Ectodermal cell (in vitro differentiated cells): ENCODE measurements around the gene OR51F2.
"Not testable (repeated sequence)": the region's sequence is repeated elsewhere in the genome, so short reads cannot be mapped to it uniquely, and the experiment has no call there.

Experiments
- H3K27ac ChIP-seq: 2 replicates; pipeline ENCODE4 v1.7.0; 2013; ENCODE audit warnings: mild to moderate bottlenecking, low read depth, low read length; ENCODE audit not compliant: insufficient read depth, poor library complexity, severe bottlenecking
- H3K27me3 ChIP-seq: 2 replicates; pipeline ENCODE4 v1.7.0; 2013; ENCODE audit warnings: mild to moderate bottlenecking, low read length; ENCODE audit not compliant: insufficient read depth, control insufficient read depth, poor library complexity, severe bottlenecking
- H3K36me3 ChIP-seq: one replicate; pipeline ENCODE4 v1.7.0; 2013; ENCODE audit warnings: low read length; ENCODE audit not compliant: control insufficient read depth, insufficient read depth
- H3K4me1 ChIP-seq: one replicate; pipeline ENCODE4 v1.7.0; 2013; ENCODE audit warnings: low read length; ENCODE audit not compliant: control insufficient read depth, insufficient read depth
- H3K4me3 ChIP-seq: 2 replicates; pipeline ENCODE4 v1.7.0; 2013; ENCODE audit warnings: low read depth, low read length, control low read depth; ENCODE audit not compliant: insufficient read depth
- H3K9me3 ChIP-seq: 2 replicates; pipeline ENCODE4 v1.7.0; 2013; ENCODE audit warnings: mild to moderate bottlenecking, low read length, moderate library complexity; ENCODE audit not compliant: control insufficient read depth
- WGBS, 2 experiments: methylation state at CpG; one replicate each; pipeline ENCODE4 v1.1.7; 2013; ENCODE audit warnings: missing lambda C conversion rate in 2 of 2; 5-methylcytosine and 5-hydroxymethylcytosine counted together

Gene OR51F2

GRCh38 chr11:4830346-4830745 is 9.2 kb downstream of the OR51F2 start:
- Histone ChIP-seq H3K36me3 (no peaks in the 10 kb centered on the region), H3K4me1 (no peaks in the 10 kb centered on the region), H3K4me3 (no peak overlapping the region), H3K27me3 (no peaks in the 10 kb centered on the region), H3K27ac (no peak overlapping the region), H3K9me3 (no peaks in the 10 kb centered on the region)
- WGBS, 2 experiments: 70 to 82% methylated on average over 1 of the region's 1 CpG

GRCh38 chr11:4830909-4831308 is 9.8 kb downstream of the OR51F2 start:
- no peak overlapping the region for H3K27ac ChIP-seq
- H3K4me1 ChIP-seq: no peaks in the 10 kb centered on the region
- no peak overlapping the region for H3K4me3 ChIP-seq
- no peaks in the 10 kb centered on the region for H3K27me3 ChIP-seq
- no peaks in the 10 kb centered on the region for H3K9me3 ChIP-seq
- WGBS, 2 experiments: 67 to 79% methylated on average over 2 of the region's 2 CpGs
- no peaks in the 10 kb centered on the region for H3K36me3 ChIP-seq

- WGBS, 2 experiments: 92 to 100% methylated on average over 2 of the region's 2 CpGs
Measured at GRCh38 chr11:4839851-4840549, 18.9 kb downstream of the OR51F2 start.

GRCh38 chr11:4848908-4849532 is 27.9 kb downstream of the OR51F2 start, which contains the start of gene OR51S1:
TSS of gene OR51S1 (minus strand) at chr11:4849208. CDS start at chr11:4849208, 0 bp downstream.
- Histone ChIP-seq H3K9me3 (no peaks in the 10 kb centered on the region), H3K27me3 (no peaks in the 10 kb centered on the region), H3K27ac (no peak within 1 kb of the TSS), H3K4me3 (no peak within 1 kb of the TSS), H3K36me3 (no peaks in the 10 kb centered on the region), H3K4me1 (no peaks in the 10 kb centered on the region)
- 95% methylated on average over 9 of the region's 9 CpGs for WGBS, 2 experiments

More at GRCh38 chr11:4839851-4840549, 18.9 kb downstream of the OR51F2 start:
- H3K9me3 ChIP-seq: no peaks in the 10 kb centered on the region
- H3K4me3 ChIP-seq: no peak overlapping the region
- H3K27me3 ChIP-seq: no peaks in the 10 kb centered on the region
- no peak overlapping the region for H3K27ac ChIP-seq
- no peaks in the 10 kb centered on the region for H3K36me3 ChIP-seq
- H3K4me1 ChIP-seq: no peaks in the 10 kb centered on the region

- H3K9me3 ChIP-seq: no peaks in the 10 kb centered on the region
- H3K36me3 ChIP-seq: no peaks in the 10 kb centered on the region
- no peaks in the 10 kb centered on the region for H3K4me1 ChIP-seq
- no peaks in the 10 kb centered on the region for H3K27me3 ChIP-seq
- no peak overlapping the region for H3K27ac ChIP-seq
- 80 to 82% methylated on average over 4 of the region's 4 CpGs for WGBS, 2 experiments
- no peak overlapping the region for H3K4me3 ChIP-seq
Measured at GRCh38 chr11:4851033-4851432, 29.9 kb downstream of the OR51F2 start.

GRCh38 chr11:4854286-4854685 is 33.2 kb downstream of the OR51F2 start:
- not testable (repeated sequence) for H3K27ac ChIP-seq, H3K36me3 ChIP-seq, H3K9me3 ChIP-seq, H3K27me3 ChIP-seq, H3K4me3 ChIP-seq, H3K4me1 ChIP-seq
- WGBS, 2 experiments: 94 to 95% methylated on average over 7 of the region's 7 CpGs

- Histone ChIP-seq H3K4me3 (no peak overlapping the region), H3K36me3 (no peaks in the 10 kb centered on the region), H3K4me1 (no peaks in the 10 kb centered on the region), H3K27ac (no peak overlapping the region), H3K9me3 (peaks cover 2% of the 10 kb centered on the region), H3K27me3 (no peaks in the 10 kb centered on the region)
Measured at GRCh38 chr11:4862447-4863236, 41.5 kb downstream of the OR51F2 start.

- peaks cover 2% of the 10 kb centered on the region for H3K9me3 ChIP-seq
- no peaks in the 10 kb centered on the region for H3K36me3 ChIP-seq
- H3K27ac ChIP-seq: no peak overlapping the region
- 87 to 88% methylated on average over 3 to 4 of the region's 4 CpGs for WGBS, 2 experiments
- H3K4me1 ChIP-seq: no peaks in the 10 kb centered on the region
- no peak overlapping the region for H3K4me3 ChIP-seq
- no peaks in the 10 kb centered on the region for H3K27me3 ChIP-seq
Measured at GRCh38 chr11:4863876-4864275, 42.8 kb downstream of the OR51F2 start.

GRCh38 chr11:4865855-4866254 is 44.7 kb downstream of the OR51F2 start:
- 88 to 93% methylated on average over 1 of the region's 1 CpG for WGBS, 2 experiments
- peaks cover 2% of the 10 kb centered on the region for H3K9me3 ChIP-seq

More at GRCh38 chr11:4865855-4866254, 44.7 kb downstream of the OR51F2 start:
- Histone ChIP-seq H3K4me3 (no peak overlapping the region), H3K4me1 (no peaks in the 10 kb centered on the region), H3K36me3 (no peaks in the 10 kb centered on the region), H3K27me3 (no peaks in the 10 kb centered on the region), H3K27ac (no peak overlapping the region)
